ENCODE data around the gene KCNA10.

The KCNA10 gene

DNA sequence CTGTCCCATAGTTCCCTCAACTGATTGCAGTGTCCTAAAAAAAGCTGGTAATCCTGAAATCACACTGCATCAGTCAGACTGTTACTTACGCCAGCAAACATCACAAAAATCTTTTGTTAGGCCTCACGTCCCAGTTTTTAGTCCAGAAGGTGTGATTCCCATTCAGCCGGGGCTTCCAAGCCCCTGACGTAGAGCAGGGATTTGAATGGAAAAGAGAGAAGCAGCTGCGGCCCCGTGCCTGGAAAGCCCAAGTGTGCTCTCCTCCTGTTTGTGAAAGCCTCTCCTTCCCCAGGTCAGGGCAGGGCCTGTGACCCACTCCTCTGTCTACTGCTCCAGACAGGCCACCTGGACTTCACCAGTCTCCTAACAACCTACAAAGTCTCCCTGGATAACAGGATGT is 20.7 kb downstream of the KCNA10 start:
- DNase-seq (ENCODE audit: low read depth) = no peak

DNA sequence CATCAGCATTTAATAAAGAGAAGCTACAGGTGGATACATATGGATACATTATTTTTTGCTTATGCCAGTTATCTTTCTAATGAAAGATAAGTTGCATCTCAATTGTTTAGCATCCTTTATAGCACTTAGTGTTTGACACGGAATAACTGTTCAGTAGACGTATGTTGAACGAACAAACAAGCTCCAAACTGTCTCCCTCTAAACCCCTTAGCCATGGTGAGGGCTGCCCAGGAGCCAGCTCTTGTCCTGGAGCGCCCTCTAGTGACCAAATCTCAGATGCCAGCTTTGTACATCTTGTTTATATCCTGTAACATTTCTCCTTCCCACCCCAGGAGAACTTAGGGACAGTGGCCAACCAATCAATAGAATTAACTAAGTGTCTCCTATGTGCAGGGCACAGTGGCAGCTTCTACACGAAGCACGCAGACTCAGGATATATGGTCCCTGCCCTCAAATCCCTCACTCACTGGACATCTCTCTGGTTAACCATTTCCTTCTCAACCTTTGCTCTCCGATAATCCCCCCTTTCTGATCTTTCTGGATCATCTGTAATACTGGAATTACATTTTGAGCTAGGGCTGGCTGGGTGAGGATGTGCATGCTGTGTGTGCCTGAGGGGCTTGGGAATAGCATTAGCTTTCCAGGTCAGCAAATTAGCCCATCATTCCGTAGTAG is 22.9 kb downstream of the KCNA10 start:
- peak; percentile 49 for DNase-seq (ENCODE audit: low read depth)

DNA sequence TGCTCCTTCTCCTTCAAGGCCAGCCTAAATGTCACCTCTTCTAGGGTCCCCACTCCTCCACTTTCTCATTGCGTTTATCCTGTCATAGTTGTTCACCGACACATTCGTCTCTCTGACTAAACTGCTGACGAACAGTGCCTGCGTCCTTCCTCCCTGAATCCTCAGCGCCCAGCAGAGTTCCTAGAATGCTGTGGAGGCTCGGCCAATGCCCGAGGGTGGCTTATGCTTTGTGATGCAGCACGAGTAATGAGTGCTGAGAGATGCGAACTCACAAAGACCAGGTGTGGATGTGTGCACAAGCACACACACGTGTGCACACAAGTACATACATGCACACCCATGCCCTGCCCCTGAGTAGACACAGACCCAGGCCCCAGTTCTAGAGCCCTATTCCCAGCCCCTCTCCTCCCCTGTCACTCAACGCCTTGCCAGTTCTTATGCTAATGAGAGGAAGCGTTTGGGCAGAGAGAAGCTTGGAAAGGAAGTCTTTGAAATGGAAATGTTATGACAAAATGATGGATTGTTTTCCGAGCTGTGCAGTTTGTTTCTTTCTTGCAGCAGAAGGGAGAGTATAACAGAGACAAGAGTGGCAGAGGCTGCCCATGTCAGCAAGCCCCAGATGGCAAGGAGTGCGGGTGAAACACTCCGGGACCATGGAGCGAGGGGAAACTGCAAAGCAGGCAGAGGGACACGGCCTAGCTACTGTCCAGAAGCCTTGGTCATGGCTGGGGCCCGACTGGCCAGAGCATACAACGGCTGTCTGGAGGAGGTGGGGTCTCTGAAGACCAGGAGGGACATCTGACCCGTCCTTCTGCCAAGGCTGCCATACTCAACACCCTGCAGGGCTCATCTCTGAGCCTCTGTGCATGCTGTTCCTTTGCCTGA is 24.2 kb downstream of the KCNA10 start:
- no peak for DNase-seq (ENCODE audit: low read depth)

DNA sequence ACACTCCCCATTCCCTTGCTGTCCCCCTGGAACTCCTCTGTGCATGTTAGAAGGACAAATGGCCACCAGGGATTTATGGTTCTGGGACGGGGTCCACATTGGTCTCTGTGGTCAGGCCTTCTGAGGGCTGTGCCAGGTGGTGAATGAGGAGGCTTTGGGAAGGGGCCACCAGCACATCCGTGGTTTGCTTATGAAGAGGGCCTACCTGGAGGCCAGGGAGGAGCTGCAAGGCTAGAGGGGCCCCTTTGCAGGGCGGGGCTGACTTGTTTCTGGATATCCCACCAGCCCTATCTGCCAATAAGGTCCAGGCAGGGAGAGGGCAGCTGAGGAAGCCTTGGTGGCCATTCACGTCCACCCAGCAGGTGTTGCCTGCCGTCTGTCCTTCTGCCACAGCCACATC is 24.9 kb downstream of the KCNA10 start:
- DNase-seq (ENCODE audit: low read depth) = no peak

DNA sequence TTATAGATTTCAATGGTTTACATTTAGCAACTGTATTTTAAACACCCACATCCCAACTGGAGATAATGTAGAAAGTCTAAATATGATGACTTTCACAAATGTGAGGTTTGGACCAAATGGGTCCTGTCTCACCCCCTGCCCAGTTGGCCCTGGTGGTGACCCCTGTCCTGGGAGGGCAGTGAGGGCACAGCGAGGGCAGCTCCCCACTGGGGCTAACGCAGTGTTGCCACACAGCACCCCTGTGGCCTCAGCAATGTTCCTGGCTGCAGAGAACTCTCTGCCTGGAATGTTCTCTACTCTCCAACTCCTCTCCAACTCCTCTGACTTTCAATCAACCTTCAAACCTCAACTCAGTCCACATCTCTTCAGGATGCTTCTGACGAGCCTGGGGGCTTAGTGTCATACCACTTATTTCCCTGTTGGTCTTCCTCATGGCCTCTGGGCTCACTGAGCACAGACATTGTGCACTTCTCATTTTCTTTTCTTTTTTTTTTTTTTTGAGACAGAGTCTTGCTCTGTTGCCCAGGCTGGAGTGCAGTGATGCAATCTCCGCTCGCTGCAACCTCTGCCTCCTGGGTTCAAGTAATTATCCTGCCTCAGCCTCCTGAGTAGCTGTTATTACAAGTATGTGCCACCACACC is 25.8 kb downstream of the KCNA10 start:
- DNase-seq (ENCODE audit: low read depth) = no peak

DNA sequence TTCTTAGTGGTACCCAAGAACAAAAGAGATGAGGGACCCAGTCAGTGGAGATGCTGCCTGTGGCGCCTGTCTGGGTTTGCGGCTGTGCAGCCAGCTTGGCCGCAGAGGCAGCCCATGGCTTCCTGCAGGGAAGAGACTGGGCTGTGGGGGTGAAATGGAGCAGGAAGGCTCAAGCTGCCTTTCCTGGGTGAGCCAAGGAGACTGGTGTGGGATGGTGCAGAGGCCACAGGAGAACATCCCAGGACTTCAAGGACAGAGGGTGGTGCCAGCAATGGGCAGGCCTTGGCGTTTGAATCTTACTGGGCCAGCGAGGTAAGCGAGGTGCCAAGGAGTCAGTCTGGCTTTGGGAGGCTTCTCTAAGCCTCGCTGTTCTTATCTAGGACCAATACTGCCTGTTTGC is 26.4 kb downstream of the KCNA10 start:
- no peak for DNase-seq (ENCODE audit: low read depth)

DNA sequence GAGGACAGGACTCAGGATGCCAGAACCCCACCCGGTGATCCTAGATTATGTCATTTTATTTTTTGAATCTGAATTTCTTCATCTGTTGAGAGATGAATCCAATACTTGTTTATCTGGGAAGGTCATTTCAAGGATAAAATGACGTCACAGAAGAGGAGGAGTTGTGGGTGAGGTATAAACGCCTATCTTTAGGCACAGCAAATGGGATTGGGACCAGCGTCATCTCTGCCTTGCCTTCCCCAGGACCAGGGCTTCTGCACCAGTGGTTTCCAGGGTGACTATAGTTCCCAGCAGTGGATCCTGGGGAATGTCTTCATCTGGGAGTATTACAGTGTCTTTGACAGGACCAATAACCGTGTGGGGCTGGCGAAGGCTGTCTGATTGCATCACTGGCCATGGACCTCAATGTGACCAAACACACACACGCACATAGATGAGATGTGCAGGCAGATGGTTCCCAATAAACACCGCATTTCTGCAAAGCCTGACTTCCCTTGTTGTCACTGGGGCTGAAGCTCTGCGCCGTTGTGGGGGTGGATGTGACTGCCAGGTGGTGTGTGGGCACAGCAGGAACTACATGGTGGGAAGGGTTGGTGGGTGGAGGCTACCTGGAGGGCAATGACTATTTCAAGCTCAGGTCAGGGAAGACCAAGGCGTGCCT is 28.1 kb downstream of the KCNA10 start:
- DNase-seq (ENCODE audit: low read depth) = no peak

DNA sequence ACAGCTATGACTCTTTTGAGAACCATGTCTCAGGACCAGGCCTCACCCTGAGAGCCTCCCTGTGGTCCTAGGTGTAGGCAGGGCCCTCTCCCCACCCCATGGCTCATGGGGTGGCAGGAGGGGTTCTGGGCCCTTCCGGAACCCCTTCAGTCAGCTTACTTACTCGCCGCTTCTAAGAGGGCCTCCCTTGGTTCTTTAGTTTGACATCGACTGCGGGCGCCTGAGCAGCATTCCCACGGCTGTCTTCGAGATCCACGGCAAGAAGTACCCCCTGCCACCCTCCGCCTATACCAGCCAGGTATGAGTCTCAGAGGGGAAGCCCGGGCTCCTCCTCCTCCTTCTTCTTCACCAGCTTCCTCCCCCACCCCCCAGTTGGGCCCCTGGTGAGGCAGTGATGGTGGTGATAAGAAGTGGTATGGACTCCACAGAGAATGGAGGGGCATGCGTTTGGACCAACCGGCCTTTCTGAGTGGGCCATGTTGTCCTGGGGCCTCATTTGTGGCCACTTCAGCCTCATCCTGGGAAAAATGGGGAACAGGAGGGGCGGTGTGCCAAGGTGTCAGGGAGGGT is 28.9 kb downstream of the KCNA10 start:
- DNase-seq (ENCODE audit: low read depth) = no peak

DNA sequence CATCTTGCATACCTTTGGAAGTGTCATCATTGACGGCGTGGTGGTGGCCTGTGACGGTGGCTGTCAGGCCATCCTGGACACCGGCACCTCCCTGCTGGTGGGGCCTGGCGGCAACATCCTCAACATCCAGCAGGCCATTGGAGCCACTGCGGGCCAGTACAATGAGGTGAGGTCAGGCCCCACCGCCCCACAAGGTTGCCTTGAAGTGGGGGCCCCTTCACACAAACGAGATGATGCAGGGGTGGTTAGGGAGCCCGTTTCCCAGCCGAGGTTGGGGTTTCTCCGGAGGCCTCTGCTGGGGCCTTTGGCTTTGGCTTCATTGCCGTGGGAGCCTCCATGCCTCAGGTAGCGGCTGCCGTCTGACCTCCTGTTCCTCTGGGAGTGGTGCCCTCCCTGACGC is 29.6 kb downstream of the KCNA10 start:
- no peak for DNase-seq (ENCODE audit: low read depth)

DNA sequence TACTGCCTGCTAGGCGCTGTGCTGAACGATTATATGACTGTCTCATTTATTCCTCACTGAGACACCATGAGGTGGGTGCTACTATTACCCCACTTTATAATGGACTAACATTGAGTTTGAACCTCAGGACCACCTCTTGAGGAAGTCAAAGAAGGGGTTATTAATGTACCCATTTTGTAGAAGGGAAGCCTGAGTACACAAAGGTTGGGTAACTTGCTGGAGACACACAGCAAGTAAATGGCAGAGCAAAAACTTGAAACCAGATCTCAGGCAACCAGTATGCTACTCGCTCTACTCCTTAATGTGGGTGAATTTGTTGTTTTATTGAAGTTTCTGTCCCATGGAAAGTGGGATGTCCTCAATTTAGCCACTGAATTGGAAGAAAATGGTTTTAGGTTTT is 30.1 kb downstream of the KCNA10 start:
- DNase-seq (ENCODE audit: low read depth) = no peak

DNA sequence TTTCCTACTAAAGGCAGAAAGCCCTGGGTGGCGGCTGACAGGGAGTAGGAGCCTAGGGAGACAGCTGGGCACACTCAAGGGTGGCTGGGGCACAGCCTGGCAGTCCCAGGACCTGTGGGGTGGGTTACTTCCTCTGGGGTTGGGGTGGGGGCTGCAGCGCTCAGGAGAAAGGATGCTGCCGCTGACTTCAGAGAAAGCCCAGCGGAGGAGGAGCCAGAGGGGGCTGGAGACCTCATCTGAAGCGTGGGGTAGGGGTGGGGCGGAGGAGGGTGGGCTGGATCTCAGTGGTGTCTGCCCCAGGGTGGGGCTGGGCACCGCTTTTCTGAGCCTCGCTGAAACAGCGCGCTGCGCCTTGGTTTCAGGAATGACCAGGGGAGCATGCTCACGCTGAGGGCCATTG is 30.8 kb downstream of the KCNA10 start:
- no peak for DNase-seq (ENCODE audit: low read depth)

DNA sequence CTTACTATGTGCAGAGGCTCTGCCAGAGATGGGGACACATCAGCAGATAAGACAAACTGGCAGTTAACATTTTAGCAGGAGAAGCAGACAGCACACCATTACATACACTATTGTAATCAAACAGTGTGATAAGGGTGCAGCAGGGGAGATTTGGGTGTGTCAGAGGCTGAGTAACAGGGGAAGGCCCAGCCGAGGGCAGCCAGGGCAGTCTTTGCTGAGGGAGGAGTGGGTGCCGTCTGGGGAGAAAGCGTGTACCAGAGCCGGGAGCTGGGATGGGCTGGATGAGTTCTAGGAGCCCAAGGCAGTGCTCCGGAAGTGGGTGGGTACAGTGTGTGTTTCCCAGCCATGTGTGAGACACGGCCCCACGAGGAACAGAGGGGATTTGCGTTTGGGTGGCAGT is 31.2 kb downstream of the KCNA10 start:
- DNase-seq (ENCODE audit: low read depth) = no peak

DNA sequence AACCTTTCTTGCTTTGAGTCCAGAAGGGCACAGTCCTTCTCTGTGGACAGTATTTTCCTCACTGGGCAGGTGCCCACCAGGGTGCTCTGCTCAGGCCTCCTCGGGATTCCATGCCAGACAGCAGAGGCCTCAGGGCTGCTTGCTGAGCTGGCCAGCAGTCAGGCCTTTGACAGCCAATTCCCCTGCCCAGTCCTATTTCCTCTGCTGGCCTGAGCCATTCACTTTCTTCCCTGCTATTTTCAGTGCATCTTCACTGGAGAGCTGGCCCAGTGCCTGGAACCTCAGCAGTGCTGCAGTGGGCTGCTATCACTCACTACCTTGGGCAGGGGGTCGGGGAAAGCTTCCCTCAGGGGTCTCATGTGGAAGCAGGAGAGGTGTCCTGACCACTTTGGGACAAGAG is 33.2 kb downstream of the KCNA10 start:
- no peak for DNase-seq (ENCODE audit: low read depth)

DNA sequence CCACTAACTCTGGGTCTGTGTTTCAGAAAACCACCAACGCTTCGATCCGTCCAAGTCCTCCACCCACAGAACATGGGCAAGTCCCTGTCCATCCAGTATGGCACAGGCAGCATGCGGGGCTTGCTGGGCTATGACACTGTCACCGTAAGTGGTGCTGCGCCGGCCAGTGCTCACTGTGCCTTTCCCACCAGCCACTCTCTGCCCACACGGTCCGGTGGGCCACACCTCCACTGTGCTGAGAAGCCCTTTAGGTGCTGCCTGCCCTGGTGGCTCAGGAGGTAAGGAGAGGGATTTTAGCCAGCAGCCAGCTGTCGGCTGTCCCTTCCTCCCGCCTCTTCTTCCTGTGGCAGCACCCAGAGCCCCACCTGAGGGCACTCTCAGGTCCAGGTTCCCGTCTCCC is 34.2 kb downstream of the KCNA10 start:
- DNase-seq (ENCODE audit: low read depth) = no peak

DNA sequence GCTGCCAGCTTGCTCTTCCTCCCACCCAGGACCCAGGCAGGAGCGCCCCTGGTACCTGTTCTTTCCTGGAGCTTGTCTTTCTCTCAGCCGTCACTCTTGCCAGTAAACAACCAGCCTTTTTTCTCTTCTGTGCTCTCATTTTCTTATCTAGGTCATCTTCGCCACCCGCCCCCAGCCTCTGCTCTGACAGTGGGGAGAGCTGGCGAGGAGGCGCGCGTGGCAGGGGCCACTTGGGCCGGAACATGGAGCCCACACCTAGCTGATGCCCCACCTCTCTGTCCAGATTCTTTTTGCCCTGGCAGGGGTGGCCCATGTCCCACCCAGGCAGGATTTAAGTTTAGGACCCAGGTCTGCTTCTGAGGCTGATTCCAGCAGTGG is 35.7 kb downstream of the KCNA10 start:
- no peak for DNase-seq (ENCODE audit: low read depth)

DNA sequence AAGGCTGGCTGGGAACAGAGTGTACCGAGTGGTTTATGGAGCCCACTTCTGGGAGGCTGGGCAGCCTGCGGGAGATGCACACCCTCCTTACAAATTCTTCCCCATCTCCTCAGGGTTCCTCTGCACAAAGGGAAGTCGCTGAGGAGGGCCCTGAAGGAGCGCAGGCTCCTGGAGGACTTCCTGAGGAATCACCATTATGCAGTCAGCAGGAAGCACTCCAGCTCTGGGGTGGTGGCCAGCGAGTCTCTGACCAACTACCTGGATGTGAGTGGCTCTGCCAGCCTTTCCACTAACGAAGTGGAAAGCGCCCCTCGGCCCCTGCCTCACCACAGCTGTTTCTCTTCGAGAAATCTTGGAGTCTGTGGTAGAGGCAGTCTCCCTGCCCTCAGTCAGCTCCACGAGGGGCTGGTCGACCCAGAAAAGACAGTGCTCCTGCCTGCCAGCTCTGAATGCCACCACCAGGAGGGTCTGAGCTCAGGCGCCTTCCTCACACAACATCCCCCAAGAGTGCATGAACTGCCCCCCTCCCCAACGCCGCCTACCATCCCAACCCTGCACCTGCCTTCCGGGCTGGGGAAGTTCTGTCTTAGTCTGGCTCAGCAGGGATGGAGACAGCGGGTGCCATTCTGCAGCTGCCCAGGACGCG is 36.2 kb downstream of the KCNA10 start:
- DNase-seq (ENCODE audit: low read depth) = no peak

DNA sequence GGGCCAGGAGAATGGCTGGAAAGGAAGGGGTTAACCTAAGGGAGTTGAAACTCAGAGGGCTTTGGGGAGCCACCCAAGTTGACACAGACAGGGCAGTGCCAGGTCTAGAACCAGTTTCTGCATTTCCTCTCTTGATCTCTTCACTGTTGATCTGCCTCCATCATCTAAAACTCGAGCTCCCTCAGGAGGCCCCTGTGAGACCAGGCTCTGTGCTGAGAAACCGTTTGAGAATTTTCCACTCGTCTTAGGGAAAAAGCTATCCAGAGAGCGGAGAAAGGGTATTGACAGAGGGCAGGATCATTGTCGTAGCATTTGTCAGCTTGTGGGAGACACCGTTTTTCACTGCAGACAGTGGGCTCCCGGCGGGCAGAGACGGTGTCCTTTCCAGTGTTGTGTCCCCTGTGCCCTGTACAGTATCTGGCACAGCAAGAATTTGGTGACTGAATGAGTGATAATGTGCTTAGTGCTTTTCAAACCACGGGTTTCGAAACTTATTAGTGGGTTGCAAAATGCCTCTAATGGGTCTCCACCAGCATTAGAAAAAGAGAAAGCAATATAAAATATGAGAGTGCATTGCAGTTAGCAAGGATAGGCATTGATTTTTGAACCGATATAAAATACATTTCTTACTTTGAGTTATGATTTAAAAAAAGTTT is 36.9 kb downstream of the KCNA10 start:
- DNase-seq (ENCODE audit: low read depth) = no peak

DNA sequence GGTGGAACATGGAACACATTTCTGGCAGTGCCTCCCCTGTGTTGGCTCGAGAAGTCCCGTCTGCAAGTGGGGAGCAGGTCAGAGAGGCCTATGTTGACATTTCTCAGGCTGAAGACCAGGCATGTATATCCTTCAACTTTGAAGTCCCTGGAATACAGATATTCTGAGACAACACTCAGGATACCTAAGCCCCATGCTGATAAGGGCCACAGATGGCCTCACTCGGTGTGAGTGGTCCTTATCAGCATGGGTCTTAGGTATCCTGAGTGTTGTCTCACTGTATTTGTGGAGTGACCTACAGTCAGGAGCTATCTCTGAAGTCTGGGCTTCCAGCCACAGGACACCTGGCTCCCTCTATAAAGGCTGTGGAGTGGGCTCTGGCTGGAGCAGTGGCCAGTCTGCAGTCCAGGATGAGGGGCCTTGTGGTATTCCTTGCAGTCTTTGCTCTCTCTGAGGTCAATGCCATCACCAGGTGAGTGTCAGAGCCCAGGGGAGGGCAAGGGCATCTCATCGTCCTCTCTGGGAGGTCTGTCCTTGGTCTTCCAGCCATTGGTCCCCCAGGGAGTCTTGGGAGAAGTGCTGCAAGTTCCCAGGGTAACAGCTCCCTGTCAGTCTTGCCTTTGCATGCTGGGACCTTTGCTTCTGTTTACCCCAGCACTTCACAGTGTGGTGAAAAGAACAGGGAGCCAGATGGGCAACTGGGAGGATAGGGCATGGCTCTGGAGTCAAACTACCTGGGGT is 38.4 kb downstream of the KCNA10 start:
- DNase-seq (ENCODE audit: low read depth) = no peak

DNA sequence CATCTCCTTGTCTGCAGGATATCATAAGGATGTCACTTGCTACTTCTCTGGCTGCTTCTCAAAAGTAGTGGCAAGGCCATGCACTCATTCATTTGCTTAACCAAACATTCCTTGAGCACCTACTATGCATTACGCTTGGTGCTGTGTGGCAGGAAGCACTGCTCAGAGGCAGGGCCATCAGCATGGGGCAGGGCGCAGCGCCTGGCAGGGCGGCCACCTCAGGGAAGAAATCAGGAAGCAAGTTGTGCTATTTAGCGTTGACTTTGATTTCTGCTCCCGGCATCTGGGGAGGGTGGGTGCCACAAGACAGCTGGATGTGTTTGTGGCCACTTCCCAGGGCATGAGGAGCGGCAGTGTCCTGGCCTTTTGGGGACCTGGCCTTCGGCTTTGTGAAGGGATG is 40.1 kb downstream of the KCNA10 start:
- DNase-seq (ENCODE audit: low read depth) = no peak

DNA sequence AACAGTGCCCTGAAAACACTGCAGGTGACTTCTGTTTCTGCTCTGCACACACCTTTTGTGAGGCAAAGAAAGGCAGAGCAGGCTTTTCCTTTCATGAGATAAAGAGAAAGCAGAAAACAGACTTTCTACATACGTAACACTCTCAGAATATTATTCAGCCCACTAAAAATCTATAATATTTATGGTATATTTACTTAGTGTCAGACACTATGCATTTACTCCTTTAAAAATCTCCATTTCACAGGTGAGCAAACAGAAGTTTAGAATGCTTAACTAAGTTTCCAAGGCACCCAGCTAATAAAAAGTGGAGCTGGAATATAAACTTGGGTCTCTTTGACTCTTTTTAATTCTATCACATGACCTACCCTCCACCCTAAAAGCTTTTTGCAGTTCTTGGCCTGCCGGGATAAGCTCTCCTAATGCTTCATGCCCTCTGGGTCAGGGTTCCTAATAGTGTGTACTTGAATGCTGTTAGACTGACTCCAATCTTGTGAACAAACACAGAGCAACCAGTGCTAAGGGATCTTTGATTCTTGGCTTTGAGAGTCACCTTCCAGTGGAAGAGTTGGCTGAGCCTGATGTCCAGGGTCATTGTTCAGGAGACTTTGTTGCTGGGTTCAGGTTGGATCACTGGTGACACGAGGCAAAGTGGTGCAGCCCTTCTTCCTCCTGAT is 40.9 kb downstream of the KCNA10 start:
- DNase-seq (ENCODE audit: low read depth) = no peak
